ENCODE results near the gene FILIP1.
"Not testable (repeated sequence)": the region's sequence is repeated elsewhere in the genome, so short reads cannot be mapped to it uniquely, and the experiment has no call there.

FILIP1 gene

DNA sequence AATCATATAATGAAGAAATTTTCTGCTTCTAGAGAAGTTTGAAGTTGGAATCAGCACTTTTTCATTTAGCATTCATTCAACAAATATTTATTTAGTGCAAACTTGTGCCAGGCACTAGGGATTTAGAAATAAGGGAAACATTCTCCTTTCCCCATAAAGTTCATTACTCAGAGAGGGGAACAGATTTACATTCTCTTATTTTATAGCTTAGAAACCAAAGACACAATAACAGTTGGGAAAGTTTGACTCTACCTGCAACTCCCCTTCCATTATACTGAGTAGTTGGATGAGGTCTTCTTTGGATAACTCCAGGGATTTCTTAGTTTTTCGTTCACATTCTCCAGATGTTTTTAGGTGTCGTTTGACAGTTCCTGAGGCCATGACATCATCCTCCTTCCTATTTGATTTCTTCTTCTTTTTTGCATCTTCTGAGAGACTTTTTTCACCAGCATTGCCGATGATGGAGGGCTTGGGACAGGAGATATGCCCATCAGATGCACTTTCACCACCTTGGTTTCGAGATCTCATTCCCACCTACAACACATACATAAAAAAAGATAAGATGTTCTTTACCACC lies 79.1 kb downstream of the FILIP1 start:
- H3K4me3 ChIP-seq (ENCODE audit: low read depth, low read length): no peak overlapping the region
- TF ChIP-seq, protein P1, sequence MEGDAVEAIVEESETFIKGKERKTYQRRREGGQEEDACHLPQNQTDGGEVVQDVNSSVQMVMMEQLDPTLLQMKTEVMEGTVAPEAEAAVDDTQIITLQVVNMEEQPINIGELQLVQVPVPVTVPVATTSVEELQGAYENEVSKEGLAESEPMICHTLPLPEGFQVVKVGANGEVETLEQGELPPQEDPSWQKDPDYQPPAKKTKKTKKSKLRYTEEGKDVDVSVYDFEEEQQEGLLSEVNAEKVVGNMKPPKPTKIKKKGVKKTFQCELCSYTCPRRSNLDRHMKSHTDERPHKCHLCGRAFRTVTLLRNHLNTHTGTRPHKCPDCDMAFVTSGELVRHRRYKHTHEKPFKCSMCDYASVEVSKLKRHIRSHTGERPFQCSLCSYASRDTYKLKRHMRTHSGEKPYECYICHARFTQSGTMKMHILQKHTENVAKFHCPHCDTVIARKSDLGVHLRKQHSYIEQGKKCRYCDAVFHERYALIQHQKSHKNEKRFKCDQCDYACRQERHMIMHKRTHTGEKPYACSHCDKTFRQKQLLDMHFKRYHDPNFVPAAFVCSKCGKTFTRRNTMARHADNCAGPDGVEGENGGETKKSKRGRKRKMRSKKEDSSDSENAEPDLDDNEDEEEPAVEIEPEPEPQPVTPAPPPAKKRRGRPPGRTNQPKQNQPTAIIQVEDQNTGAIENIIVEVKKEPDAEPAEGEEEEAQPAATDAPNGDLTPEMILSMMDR (IDR thresholded peaks at IDR 0.05; ENCODE audit: borderline replicate concordance, insufficient read depth, low read depth, low read length): no peak

DNA sequence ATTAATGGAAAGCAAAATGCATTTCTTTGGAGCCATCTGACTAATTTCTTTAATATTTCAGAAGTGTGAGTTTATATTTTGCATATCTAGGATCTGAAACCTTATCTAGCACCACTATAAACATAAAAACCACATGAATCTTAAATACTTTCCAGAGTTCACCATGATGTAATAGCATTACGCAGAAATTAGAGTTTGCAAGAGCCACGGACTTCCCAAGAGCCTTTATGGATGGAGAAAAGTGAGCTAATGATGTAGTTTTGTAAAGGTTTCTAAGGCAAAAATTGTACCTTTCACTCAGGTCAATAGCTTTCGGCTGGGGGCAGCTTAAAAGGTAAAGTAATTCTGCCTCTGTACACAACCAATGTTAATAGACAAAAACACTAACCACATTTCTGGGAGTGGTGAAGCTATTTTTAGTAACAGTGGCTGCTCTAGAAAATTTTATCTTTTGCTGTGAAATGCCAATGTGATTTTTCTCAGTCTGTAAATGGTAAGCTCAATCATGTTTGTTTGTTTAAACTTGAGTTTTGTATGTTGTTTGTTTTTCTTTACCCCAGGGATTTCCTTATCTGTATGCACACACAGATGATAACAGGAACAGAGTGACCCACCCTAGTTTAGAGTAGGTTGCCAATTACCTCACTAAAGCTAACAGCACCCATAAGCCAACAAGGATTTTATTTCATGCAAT lies 80.5 kb downstream of the FILIP1 start:
- no peak overlapping the region for H3K4me3 ChIP-seq (ENCODE audit: low read depth, low read length)
- TF ChIP-seq, protein P1 (IDR thresholded peaks at IDR 0.05; ENCODE audit: borderline replicate concordance, insufficient read depth, low read depth, low read length): no peak

DNA sequence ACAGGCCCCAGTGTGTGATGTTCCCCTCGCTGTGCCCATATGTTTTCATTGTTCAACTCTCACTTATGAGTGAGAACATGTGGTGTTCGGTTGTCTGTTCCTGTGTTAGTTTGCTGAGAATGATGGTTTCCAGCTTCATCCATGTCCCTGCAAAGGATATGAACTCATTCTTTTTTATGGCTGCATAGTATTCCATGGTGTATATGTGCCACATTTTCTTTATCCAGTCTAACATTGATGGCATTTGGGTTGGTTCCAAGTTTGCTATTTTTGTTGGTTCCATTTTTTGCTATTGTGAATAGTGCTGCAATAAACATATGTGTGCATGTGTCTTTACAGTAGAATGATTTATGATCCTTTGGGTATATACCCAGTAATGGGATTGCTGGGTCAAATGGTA lies 83.0 kb downstream of the FILIP1 start:
- not testable (repeated sequence) for H3K4me3 ChIP-seq (ENCODE audit: low read depth, low read length)

DNA sequence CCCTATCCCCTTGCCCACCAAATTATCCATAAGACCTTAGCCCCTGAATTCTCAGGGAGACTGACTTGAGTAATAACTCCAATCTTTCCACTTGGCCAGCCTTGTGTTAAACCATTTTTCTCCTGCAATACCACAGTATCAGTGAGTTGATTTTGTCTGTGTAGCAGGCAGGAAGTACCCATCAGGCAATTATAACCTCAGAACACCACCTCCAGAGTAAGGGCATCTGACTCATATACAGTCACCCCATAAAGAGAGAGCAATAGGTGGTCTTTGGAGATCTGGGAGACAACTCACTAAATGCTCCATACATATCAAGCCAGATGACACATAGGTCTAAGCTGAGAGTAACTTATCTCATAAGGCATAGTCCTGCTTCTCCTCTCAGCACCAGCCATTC lies 83.7 kb downstream of the FILIP1 start:
- TF ChIP-seq, protein P1 (IDR thresholded peaks at IDR 0.05; ENCODE audit: borderline replicate concordance, insufficient read depth, low read depth, low read length): no peak

DNA sequence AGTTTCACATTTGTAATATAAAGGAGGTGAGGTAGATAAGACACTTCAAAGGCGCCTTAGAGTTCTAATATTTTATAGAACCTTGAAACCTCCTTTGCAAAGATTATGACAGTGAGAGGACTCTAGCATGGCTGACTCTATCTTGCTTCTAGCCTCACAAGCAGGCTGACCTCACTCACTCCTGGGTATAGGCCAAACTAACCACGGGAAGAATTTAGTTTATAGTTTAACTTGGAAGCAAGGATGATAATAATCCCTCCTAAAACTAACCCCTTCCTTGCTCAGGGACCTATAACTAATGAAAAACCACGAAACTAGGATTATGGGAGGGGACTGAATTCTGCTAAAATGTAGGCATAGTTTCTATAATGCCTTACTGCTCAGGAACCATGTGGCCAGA lies 84.3 kb downstream of the FILIP1 start:
- TF ChIP-seq, protein P1 (IDR thresholded peaks at IDR 0.05; ENCODE audit: borderline replicate concordance, insufficient read depth, low read depth, low read length): no peak

More for the DNA sequence above, 83.7 kb downstream of the FILIP1 start:
- no peak overlapping the region for H3K4me3 ChIP-seq (ENCODE audit: low read depth, low read length)

DNA sequence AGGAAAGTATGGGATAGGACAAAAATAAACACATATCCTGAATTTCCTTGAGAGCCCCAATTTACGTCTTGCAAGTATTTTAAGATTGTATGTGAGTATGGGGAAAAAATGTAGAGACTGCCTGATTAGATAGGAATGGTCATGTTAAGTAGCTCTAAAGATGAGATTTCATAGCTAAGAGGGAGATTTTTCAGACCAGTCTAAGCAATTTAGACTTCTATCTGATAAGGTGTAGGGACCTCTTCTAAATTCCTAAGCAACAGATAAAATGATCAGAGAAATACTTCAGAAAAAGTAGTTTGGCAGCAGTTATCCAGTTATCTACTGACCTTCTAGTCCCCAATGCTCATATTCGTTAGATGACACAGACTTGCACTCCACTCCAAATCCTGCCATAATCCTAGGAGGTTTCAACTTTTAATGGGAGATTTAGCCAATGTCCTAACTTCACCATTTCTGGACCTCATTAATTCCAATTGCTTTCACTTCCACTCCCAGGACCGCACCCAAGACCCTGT lies 90.0 kb downstream of the FILIP1 start:
- TF ChIP-seq, protein P1 (IDR thresholded peaks at IDR 0.05; ENCODE audit: borderline replicate concordance, insufficient read depth, low read depth, low read length): no peak
- no peak overlapping the region for H3K4me3 ChIP-seq (ENCODE audit: low read depth, low read length)

More for the DNA sequence above, 84.3 kb downstream of the FILIP1 start:
- no peak overlapping the region for H3K4me3 ChIP-seq (ENCODE audit: low read depth, low read length)

DNA sequence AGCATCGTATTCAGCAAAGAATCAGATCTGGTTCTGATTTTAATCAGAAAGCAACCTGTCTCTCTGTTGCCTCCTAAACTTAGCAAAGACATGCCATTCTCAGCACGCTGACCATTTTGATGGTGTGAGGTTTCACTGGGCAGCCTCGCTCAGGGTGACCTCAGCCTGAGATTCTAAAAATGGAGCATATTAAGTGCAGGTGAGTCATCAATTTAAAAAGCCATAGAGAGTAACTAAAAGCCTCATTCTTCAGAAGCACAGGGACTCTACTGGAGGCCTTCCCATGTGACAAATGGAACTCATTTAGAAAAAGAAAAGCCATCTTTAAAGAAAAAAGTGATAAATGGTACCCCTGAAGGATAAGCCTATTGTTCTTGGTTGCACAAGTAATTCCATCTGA lies 91.3 kb downstream of the FILIP1 start:
- TF ChIP-seq, protein P1 (IDR thresholded peaks at IDR 0.05; ENCODE audit: borderline replicate concordance, insufficient read depth, low read depth, low read length): no peak
- H3K4me3 ChIP-seq (ENCODE audit: low read depth, low read length): no peak overlapping the region

Measured in GM12875 (cell line).